Testis (tissue), 3 donors: Measurements from ENCODE around the gene PLA2G4E. TPM values are rescaled to one million over a fixed set of nuclear protein-coding genes. Genes with fewer than 3 reads are reported as not detected.
A peak's percentile ranks its signal among the peaks of the same experiment; 100 is the strongest.

Experiments used
- DNase-seq: peaks from one replicate; pipeline ENCODE4 v3.0.0-alpha.2; 2019
- H3K27ac ChIP-seq, 2 donors: fragments of 200-600 bp; sonication (generic); one replicate each; pipeline ENCODE4 v1.5.1; 2019
- H3K27me3 ChIP-seq: fragments of 200-600 bp; sonication (generic); one replicate; pipeline ENCODE4 v1.5.1; 2019
- H3K36me3 ChIP-seq: fragments of 200-600 bp; sonication (generic); one replicate; pipeline ENCODE4 v1.5.1; 2017; ENCODE audit warnings: low read depth; ENCODE audit errors: missing control alignments
- H3K4me1 ChIP-seq: fragments of 200-600 bp; sonication (generic); one replicate; pipeline ENCODE4 v1.5.1; 2019
- H3K4me3 ChIP-seq, 2 donors: fragments of 200-600 bp; sonication (generic); one replicate each; pipeline ENCODE4 v1.5.1; 2017 to 2019
- H3K9me3 ChIP-seq: fragments of 200-600 bp; sonication (generic); one replicate; pipeline ENCODE4 v1.5.1; 2017
- POLR2A ChIP-seq: fragments of 450-650 bp; IDR thresholded peaks from one replicate; pipeline ENCODE4 v1.6.1; 2017; ENCODE audit warnings: antibody characterized with exemption, mild to moderate bottlenecking, moderate library complexity
- WGBS, 2 donors: methylation state at CpG; one replicate each; pipeline ENCODE4 v1.1.5; 2018; 5-methylcytosine and 5-hydroxymethylcytosine counted together
- intact Hi-C: fragments of 100-400 bp; cut with DNase I; formaldehyde crosslinking; loops from one replicate; pipeline ENCODE4 v1.15.1; 2023; ENCODE audit warnings: low total_unique reads
- polyA plus RNA-seq: library from polyadenylated mRNA; stranded (reverse); fragments of 350-450 nt; fragmentation: Illumina TruSeq; extraction: RNeasy Lipid Tissue Mini Kit (QIAGEN cat#74804); gene quantifications from one replicate; pipeline ENCODE4 v1.2.3, GENCODE V29; 2014; ENCODE audit warnings: low read depth, low replicate concordance; ENCODE audit not compliant: insufficient read depth
- total RNA-seq, 2 donors: library from RNA; depleted of rRNA; stranded (reverse); fragments of >200 nt; gene quantifications; one replicate each; pipeline ENCODE4 v1.2.3, GENCODE V29; 2016
- TF ChIP-seq, protein P1 (sequence below), 3 experiments: fragments of 450-650 bp in 2 of 3; fragments of 200-600 bp in 1 of 3; sonication (generic) in 1 of 3; IDR thresholded peaks; one replicate each; pipeline ENCODE4 v1.5.1; 2016 to 2019; ENCODE audit warnings: antibody characterized with exemption in 3 of 3, mild to moderate bottlenecking in 2 of 3, moderate library complexity in 1 of 3

PLA2G4E gene
- total and polyA plus RNA-seq, 3 donors from 2014 or later = 0.31 to 0.71 (median 0.67) TPM

DNA sequence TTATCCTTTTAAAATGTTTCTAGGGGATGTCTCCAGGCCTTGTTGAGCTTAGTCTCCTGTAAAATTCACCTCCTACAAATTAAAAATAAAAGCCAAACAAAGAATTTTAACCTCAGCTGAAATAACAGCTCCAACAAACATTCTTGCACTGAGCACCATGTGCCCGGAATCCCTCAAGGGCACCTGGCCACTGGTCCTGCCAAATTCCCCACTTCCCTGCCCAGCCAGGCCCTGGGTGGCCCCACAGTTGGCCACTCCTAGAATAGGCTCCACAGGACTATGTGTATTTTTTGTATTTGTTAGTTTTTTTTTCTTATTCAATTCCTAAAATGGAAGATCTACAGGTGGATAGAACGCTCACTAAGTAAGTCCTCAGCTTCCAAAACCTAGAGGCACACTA is 33.1 kb upstream of the PLA2G4E start:
- 33 to 73% methylated on average over 2 of the region's 2 CpGs for WGBS, 2 donors
- H3K36me3 ChIP-seq = no peaks in the 10 kb centered on the region
- intact Hi-C loops = no loop called here
- no peak overlapping the region for H3K27ac ChIP-seq
- peak; percentile 13 for DNase-seq
- TF ChIP-seq, protein P1, sequence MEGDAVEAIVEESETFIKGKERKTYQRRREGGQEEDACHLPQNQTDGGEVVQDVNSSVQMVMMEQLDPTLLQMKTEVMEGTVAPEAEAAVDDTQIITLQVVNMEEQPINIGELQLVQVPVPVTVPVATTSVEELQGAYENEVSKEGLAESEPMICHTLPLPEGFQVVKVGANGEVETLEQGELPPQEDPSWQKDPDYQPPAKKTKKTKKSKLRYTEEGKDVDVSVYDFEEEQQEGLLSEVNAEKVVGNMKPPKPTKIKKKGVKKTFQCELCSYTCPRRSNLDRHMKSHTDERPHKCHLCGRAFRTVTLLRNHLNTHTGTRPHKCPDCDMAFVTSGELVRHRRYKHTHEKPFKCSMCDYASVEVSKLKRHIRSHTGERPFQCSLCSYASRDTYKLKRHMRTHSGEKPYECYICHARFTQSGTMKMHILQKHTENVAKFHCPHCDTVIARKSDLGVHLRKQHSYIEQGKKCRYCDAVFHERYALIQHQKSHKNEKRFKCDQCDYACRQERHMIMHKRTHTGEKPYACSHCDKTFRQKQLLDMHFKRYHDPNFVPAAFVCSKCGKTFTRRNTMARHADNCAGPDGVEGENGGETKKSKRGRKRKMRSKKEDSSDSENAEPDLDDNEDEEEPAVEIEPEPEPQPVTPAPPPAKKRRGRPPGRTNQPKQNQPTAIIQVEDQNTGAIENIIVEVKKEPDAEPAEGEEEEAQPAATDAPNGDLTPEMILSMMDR (IDR thresholded peaks at IDR 0.05) = no peak
- TF ChIP-seq POLR2A = no peak
- no peaks in the 10 kb centered on the region for H3K27me3 ChIP-seq
- H3K4me1 ChIP-seq = peaks cover 3% of the 10 kb centered on the region
- no peaks in the 10 kb centered on the region for H3K9me3 ChIP-seq
- no peak overlapping the region for H3K4me3 ChIP-seq

DNA sequence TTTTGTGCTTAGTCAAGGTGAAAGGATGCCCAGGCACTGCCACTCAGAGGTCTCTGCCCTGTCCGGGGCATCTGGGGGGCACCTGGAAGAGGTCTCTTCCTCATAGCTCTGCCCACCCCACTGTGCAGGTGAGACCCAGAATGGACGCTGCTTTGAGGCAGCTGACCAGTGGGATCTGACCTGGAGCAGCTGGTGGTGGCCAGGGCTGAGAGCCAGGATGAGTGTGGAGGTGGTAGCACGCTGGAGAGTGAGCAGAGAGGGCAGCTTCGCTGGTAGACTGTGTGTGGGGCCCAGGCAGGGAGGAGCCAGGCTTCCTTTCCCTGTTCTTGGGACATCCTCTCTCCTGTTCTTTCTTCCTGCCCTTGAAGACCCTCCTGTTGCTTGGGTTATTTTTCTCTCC is 32.2 kb upstream of the PLA2G4E start:
- Histone ChIP-seq H3K27ac (no peak overlapping the region), H3K9me3 (no peaks in the 10 kb centered on the region), H3K4me1 (peaks cover 3% of the 10 kb centered on the region), H3K4me3 (no peak overlapping the region), H3K27me3 (no peaks in the 10 kb centered on the region), H3K36me3 (no peaks in the 10 kb centered on the region)
- 76 to 77% methylated on average over 4 of the region's 4 CpGs for WGBS, 2 donors
- intact Hi-C loops = no loop called here
- TF ChIP-seq POLR2A = no peak
- TF ChIP-seq, protein P1 (IDR thresholded peaks at IDR 0.05) = no peak
- peak; percentile 1 for DNase-seq

GRCh38 chr15:42050484-42051255 is 29.8 kb upstream of the PLA2G4E start:
- 79 to 86% methylated on average over 9 to 10 of the region's 10 CpGs for WGBS, 2 donors
- no peak for TF ChIP-seq POLR2A
- TF ChIP-seq, protein P1 (IDR thresholded peaks at IDR 0.05) = no peak
- intact Hi-C loops = no loop called here

DNA sequence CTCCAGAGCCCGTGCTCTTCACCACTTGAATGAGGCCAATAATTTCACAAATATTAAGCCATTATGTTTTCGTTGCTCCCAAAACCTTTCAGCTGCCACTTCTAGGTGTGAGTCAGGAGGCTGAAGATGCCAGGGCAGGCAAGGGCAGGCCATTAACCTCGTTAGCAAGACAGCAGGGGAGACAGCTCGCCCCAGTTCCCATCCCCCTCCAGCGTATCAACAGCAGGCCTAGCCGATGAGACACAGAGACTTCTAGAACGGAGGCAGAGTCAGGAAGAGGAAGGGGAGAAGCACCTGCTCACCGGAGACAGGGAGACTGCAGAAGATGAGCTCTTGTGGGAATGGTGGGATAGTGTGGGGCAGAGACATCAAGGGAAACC is 28.0 kb upstream of the PLA2G4E start:
- H3K36me3 ChIP-seq = no peaks in the 10 kb centered on the region
- TF ChIP-seq, protein P1 (IDR thresholded peaks at IDR 0.05) = no peak
- no peak for TF ChIP-seq POLR2A
- H3K4me1 ChIP-seq = no peaks in the 10 kb centered on the region
- 84 to 87% methylated on average over 8 of the region's 8 CpGs for WGBS, 2 donors
- no peaks in the 10 kb centered on the region for H3K9me3 ChIP-seq
- no peak for DNase-seq
- no peak overlapping the region for H3K27ac ChIP-seq
- intact Hi-C loops = no loop called here
- no peaks in the 10 kb centered on the region for H3K27me3 ChIP-seq
- H3K4me3 ChIP-seq = no peak overlapping the region

More at GRCh38 chr15:42050484-42051255, 29.8 kb upstream of the PLA2G4E start:
- no peak overlapping the region for H3K27ac ChIP-seq
- H3K27me3 ChIP-seq = no peaks in the 10 kb centered on the region
- H3K9me3 ChIP-seq = no peaks in the 10 kb centered on the region
- no peak for DNase-seq
- H3K4me1 ChIP-seq = no peaks in the 10 kb centered on the region
- H3K36me3 ChIP-seq = no peaks in the 10 kb centered on the region
- H3K4me3 ChIP-seq = no peak overlapping the region
